ENCODE results near the gene ASB16. TPM values are rescaled to one million over a fixed set of nuclear protein-coding genes. Genes with fewer than 3 reads are reported as not detected.
A peak's percentile ranks its signal among the peaks of the same experiment; 100 is the strongest.

ASB16 gene
- total RNA-seq, 1 experiment from 2014 or later, result not detected

DNA sequence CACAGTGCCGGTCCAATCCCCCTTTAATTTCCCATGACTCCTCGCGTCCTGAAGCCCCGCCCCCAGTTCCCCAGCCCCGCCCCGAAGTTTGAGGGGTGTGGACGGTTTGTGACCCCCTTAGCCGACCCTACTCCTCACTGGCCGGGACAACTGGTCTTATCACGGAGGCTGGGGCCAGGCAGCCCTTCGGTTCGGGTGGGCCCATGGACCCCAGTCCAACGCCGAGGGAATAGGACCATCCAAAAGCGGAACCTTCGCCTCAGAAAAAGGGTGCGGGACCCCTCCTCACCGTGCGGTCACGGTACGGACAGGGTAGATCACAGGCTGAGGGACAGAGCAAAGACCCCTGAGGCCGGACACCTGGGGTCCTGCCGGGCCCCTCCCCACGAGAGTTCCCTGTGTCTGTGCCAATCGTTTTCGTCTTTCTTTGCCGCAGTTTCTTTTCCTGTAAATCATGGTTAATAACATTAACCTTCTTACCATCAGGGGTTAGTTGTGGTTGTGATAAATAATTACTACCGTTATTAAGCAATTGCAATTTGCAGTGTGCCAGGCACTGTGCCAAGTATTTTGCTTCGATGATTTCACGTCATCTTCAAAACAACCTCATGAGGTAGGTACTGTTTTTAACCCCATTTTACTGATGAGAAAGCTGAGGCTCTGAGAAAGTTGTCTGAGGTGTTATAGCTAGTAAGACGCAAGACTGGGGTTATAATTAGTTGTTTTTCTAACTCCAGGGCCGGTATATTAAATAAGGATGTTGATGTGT lies 16.8 kb downstream of the ASB16 start:
- no peak for DNase-seq (ENCODE audit: low read depth)

DNA sequence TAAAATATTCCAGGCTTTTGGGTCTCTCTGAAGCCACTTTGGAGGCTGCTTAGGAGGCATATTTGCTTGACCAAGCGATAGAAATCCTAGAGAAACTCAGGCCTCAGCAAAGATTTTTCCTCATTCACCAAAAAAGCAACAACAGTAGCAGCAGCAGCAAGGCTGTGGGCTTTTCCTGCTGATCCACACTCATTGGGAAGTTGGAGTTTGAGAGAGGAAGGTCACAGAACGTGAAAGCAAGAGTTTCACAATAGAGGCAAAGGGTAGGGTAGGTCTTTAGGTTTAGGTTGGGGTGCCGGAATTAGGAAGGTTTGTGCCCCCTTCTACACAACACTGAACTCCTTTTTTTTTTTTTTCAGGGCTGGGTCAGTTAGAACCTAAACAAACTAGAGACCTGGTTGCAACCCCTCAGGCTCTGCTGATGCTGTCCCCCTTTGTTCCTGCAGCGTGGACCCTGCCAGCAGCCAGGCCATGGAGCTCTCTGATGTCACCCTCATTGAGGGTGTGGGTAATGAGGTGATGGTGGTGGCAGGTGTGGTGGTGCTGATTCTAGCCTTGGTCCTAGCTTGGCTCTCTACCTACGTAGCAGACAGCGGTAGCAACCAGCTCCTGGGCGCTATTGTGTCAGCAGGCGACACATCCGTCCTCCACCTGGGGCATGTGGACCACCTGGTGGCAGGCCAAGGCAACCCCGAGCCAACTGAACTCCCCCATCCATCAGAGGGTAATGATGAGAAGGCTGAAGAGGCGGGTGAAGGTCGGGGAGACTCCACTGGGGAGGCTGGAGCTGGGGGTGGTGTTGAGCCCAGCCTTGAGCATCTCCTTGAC lies 18.3 kb downstream of the ASB16 start:
- no peak for DNase-seq (ENCODE audit: low read depth)

DNA sequence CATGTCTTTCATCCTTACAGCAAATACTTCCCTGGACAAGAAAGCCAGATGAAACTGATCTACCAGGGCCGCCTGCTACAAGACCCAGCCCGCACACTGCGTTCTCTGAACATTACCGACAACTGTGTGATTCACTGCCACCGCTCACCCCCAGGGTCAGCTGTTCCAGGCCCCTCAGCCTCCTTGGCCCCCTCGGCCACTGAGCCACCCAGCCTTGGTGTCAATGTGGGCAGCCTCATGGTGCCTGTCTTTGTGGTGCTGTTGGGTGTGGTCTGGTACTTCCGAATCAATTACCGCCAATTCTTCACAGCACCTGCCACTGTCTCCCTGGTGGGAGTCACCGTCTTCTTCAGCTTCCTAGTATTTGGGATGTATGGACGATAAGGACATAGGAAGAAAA lies 20.0 kb downstream of the ASB16 start:
- DNase-seq (ENCODE audit: low read depth), result no peak

DNA sequence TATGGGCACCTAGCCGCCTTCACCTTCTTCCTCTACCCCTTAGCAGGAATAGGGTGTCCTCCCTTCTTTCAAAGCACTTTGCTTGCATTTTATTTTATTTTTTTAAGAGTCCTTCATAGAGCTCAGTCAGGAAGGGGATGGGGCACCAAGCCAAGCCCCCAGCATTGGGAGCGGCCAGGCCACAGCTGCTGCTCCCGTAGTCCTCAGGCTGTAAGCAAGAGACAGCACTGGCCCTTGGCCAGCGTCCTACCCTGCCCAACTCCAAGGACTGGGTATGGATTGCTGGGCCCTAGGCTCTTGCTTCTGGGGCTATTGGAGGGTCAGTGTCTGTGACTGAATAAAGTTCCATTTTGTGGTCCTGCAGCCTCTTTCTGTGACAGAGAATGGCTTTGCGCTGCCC lies 20.9 kb downstream of the ASB16 start:
- no peak for DNase-seq (ENCODE audit: low read depth)

DNA sequence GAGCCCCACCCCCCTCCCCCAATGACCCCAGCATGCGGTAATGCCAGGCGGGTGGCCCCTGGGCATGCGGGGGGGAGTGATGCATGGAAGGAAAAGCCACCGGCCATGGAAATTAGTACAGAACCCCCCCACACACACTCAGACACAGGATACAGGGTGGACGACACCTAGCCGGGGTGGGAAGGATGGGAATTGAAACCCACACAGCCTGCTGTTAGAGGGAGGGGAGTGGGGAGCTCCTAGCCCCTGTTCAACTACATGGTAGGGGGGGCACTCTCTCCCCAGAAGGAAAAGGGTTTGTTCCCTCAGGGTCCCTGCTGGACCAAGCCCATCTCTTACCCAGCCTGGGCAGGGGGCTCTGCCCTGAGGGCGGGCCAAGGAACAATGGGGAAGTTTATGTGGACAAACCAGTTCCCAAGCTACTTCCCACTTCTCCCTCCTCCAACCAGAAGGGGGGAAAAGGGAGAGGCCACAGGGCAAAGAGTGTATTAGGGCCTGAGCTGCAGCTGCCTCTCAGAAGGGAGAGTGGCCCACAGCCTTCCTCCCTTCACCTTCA lies 21.5 kb downstream of the ASB16 start:
- no peak for DNase-seq (ENCODE audit: low read depth)

DNA sequence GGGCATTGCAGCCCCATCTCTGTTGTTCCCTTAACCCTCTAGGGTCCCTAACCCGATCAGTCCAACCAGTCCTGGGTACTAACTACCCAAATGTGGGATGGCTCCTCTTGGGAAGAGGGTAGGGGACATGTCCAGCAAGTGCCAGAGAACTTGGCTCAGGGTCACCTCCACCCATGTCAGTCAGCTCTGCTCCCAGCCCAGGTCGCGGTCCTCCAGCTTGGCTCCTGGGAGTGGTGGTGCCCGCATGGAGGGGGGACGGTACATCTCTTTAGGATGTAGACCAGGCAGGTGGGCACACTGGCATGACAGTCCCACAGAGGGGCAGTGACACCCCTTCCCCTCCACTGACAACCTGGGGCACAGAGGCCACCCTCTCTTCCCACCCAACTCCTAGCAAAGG lies 22.2 kb downstream of the ASB16 start:
- DNase-seq (ENCODE audit: low read depth), result no peak

DNA sequence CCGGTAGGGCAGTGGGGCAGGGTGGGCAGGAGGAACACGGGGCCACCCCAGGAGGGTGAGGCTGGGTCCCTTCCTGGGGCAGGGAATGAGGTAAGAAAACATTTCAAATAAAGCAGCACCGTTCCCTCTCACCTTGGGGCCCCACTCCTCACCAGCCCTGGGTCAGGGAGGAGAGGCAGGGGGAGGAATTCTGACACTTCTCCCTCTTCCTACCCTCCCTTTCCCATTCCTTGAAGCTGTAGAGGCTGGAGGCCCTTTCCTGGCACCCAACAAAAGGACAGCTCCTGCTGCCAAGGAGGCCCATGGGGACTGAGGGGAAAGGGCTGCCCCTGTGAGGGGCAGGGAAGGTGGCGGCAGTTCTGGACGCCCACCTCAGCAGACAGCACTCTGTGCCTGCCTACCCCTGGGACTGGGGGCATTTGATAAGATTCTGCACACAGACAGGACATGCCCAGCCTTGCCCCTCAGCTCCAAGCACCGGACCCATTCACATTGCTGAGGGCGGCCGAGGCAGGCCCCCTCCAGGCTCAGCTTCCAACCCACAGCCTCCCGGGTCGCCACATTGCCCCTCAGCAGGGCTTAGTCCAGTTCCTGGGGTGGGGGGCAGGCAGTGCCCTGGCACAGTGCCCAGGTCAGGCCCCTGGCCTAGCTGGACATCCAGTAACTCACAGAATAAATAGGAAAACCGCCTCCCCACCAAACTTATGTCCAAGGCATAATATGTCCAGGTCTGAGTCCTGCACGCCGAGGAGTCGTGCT lies 23.0 kb downstream of the ASB16 start:
- no peak for DNase-seq (ENCODE audit: low read depth)

DNA sequence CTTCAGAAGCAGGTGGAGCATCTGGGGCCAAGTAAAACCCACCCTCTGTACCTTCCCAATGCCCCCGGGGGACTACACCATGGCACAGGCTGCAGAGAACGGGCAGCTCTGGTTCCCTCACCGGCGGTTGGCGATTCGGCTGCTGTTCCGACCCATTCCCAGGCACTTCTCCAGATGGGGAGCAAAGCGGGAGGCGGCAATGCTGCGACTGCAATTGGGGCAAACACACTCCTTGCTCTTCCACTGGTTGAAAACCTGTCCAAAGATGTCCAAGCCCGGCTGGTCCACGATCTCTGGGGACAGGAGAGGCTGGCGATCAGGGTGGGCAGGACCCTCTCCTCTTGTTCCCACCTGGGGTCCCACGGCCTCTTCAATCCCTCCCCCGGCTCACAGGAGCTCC lies 26.6 kb downstream of the ASB16 start:
- no peak for DNase-seq (ENCODE audit: low read depth)

DNA sequence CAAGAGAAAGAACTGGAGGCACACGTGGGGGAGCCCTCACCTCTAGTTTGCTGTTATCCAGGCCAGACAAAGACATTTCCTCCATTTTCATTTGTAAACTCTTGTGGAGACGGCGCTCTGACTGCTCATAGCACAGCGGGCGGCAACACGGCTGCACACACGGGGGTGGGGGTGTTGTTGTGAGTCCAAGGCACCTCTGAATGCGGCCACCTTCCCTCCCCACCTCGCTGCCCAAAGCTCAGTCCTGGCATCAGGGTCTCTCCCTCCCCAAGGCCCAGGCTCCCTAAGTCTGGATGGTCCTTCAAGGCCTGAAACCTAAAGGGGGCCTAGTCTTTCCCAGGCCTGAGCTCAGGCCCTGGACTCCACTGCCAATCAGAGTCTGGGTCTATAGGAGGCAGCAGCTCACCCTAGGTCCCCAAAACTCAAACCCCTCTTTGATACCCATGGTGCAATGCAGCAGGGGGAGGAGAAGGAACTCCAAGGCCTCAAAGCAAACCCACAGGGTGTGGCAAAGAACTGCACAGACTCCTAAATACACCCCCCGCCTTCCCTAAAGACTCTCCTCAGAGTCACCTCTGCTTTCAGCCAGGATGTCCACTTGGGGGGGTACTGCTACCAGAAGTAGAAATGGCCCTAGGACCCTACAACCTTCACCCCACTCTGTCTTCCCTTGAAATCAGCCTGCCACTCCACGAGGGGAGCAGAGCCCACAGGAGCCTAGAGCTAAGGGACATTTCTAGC lies 27.6 kb downstream of the ASB16 start:
- peak; percentile 60 for DNase-seq (ENCODE audit: low read depth)

DNA sequence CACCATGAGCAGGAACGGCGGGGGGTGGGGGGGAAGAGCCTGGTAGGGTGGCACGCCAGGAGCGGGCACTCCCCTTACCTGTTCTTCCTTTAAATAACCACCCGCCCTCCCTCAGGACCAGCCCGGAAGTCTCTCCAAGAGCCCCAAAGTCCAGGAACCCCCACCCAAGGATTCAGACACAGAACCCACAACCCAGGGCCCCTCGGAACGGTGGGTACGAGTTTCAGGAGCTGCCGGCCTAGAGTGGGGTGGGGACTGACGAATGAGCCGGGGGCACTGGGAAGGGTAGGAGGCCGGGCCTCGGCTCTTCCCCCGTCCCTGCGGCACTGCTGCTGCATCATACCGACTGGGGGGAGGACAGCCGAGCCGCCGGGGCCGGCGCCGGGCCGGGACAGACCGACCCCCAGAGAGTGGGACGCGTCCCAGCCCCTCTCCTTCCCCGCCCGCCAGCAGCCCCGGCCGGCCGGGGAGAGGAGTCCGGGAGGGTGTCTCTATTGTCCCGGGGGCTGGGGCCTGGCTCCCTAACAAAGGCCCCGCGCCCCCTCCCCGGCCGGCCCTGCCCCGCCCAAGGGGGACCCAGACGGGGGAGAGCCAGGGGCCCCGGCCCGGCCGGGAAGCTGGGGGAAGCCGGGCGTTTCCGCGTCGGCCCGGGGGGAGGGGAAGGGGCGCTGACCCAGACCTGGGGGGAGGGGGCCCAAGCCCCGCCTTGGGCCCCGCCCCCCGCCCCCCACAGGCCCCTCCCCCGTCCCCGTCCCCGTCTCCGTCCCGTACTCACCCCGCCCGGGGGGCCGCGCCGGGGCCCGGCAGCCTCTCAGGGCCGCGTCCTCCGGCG lies 28.4 kb downstream of the ASB16 start:
- DNase-seq (ENCODE audit: low read depth), result peak; percentile 43

DNA sequence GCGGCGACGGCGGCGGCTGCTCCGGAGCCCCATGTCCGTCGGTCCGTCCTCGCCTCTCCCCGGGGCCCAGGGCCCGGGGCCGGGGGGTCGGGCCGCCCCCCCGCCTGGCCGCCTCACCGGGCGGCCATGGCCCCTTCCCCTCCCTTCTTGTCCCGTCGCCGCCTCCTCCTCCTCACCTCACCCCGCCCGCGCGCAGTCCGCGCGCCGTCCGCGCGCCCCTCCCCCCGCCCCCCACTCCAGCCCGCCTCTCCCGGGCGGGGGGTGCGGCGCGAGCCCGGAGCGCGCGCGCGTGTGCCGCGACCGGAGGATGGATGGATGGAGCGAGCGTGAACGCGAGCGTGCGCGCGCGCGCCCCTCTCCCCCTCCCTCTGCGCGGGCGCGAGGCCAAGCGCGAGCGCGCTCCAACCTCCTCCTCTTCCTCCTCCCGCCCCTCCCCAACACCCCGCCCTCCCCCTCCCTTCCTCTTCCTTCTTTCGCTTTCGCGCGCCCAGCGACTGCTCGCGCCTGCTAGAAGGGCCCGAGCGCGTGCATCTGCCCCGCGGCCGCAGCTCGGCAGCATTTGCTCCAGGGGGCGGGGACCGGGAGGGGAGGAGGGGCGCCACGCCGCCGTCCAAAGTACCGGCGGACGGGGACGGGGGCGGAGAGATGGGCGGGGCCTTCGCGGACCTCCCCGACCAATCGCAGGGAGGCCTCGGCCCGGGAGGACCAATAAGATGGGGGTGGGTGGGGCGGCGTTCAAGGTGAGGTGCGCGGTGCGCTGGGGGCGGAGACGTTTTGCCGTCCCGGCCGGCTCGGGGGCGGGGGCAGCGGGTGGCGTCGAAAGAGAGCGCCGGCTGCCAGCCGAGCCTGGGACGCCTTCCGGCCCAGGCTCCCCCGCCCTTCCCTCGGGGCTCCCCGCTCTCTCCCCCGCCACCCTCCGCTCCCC lies 29.3 kb downstream of the ASB16 start, which contains the start of gene ATXN7L3:
Gene ATXN7L3, minus strand, starts transcription at position 332 of the 925 bp plus-strand sequence. CDS start 1,814 bp downstream, outside the sequence.
- DNase-seq (ENCODE audit: low read depth), result peak; percentile 95

DNA sequence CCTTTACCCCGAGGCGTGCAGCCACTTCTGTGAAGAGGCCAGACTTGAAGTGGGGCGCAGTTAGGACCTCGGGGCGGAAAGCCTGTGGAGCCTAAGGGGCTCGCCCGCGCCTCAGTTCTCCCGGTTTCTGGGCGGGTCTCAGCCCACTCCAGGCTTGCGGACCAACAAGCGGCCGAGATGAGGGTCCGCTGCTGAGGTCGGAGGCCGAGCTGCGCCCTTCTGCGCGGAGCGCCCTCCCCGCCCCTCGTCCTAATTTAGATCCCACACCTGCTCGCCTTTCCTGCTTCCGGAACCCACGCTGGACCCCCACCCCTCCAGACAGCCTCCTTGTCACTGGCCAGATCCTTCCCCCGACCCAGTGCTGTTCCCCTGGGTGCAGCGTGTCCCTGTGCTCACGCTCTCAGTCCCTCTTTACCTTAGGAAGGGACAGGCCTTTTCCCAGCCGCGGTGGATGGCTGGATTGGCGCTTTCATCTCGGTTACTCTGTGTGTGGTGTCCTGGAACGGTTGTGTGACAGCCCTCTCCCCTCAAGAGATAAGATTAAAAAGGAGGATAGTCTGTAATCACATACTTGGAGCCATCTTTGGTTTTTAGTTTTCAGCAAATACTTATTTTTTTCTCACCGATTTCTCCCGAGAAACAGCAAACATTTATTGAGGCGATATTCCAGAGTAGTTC lies 30.1 kb downstream of the ASB16 start:
- no peak for DNase-seq (ENCODE audit: low read depth)

DNA sequence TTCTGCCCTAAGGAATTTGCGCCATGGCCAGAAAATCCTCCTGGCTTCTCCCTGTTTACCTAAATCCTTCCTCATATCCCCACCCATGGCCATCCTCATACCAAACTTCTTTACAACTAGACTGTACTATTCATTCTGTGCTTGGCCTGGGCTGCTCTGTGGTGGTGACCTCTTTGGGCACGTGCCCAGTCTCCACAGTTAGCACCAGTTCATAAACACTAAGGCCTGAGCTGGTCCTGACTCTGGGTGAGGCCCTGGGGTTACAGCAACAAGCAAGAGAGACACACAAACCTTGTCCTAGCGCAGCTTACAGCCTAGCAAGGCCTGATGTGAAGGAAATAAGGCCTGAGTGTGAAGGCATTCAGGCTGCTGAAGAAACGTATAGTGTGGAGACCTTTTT lies 32.3 kb downstream of the ASB16 start:
- DNase-seq (ENCODE audit: low read depth), result no peak

DNA sequence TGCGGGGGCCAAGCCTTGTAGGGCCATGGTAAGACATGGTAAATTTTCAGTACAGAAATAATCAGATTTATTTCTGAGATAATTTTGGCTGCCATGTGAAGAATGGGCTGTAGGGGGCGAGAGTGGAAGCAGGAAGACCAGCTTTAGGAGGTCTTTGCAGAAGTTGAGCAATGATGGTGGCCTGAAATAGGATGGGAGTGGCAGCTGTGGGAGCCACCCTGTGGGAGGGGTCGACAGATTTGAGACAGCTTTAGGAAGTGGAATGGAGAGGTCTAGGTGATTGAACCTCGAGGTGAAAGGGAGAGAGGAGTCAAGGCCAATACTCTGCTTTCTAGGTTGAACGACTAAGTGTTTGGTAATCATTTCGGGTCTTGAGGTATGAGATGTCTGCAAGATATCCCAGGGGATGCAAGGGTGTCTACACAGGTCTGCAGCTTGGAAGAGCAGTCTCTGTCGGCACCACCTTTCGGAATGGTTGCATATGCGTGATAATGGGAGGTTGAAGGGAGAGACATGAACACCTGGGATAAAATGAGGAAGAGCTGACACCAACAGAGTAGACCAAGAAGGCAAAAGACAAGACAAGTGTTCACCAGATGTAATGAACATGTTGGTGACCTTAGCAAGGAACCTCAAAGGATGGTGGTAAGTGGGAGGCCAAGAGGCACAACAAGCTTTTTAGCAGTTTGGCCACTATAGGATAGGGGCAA lies 33.4 kb downstream of the ASB16 start:
- DNase-seq (ENCODE audit: low read depth), result peak; percentile 47

DNA sequence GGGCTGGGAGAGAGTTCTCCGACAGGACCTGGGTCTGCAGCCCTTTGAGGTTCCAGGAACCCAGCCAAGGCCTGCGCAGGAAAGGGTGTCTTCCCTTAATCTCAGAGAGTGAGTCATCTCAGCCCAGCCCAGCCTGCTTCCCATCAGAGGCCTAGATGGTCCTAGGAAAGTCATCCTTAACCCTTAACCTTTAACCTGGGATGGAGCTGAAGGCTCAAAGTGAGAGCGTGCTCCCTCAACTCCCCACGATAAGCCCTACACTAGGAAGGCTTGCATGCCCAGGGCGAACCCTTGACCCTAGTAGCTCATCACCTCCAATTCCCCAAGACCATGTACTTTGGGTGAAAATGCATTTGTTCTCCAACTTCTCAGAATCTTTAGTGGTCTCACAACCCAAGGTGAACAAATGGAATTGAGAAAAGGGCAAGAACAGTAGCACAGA lies 34.0 kb downstream of the ASB16 start:
- DNase-seq (ENCODE audit: low read depth), result peak; percentile 75

DNA sequence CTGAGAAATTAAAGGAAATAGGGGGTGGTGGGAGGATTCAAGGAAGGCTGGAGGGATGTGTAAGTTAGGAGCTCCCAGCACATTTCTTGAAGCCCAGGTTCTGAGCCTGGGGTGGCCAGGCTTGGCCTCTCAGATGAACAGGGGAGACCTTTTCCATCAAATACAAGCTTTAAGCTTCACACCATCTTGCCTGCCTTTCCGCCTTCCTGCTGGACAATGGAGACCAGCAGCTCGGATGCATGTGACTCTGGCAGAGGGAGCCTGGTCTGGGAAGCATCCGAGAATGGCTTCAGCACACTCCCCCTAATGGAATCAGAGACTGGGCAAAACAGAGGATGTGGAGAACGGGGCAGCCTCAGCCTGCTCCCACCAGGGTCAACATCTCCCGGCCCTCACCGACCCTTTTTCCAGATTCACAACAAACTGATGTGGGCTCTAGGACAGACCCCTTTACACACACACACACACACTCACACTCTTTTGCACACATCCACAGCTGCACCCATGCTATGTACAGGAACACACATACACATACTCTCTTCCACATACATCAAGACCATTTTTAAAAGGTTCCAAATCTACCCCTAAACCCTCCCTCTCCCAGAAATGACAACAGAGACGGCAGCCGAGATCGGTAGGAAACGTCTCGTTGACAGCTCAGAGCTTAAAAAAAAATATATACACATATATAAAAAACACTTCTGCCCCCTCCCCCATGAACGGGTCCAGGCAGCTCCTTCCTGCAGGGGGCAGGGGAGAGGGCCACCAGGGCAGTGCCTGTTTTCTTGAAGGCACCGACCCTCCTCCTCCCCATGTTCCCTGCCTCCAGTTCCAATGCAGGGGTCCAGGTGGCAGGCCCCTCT lies 35.7 kb downstream of the ASB16 start:
- DNase-seq (ENCODE audit: low read depth), result no peak

DNA sequence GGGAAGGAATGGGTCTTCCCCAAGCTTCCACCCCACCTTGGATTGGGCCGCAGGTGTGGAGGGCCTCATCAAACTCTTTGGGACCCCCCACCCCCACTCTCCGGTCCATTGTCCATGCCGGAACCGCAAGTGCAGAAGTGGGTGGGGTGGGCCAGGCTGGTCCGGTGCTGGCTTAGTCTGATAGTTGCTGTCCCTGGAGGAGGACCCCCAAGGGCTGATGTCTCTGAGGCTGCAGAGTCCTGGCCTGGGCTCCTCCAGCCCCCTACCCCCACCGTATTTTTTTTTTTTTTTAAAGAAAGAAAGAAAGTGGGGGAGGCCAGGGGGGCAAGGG lies 36.3 kb downstream of the ASB16 start:
- DNase-seq (ENCODE audit: low read depth), result no peak
